Activated gamma-delta T cell treated with Interleukin-2 at 50 U/mL for 16 hours (primary cell): Measurements from ENCODE around the gene CCDC120.

ENCODE experiments used
- DNase-seq: peaks from one replicate; pipeline ENCODE4 v3.0.0-alpha.2; 2020

CCDC120 gene

GRCh38 chrX:49102190-49102589 is 43.4 kb downstream of the CCDC120 start:
- no peak for DNase-seq

- no peak for DNase-seq
Observed at GRCh38 chrX:49103637-49104036, 44.8 kb downstream of the CCDC120 start.

- no peak for DNase-seq
Observed at GRCh38 chrX:49106296-49106695, 47.5 kb downstream of the CCDC120 start.

GRCh38 chrX:49106930-49107329 is 48.1 kb downstream of the CCDC120 start:
- no peak for DNase-seq

GRCh38 chrX:49108641-49109040 is 49.8 kb downstream of the CCDC120 start:
- no peak for DNase-seq

- DNase-seq = no peak
Observed at GRCh38 chrX:49110417-49110816, 51.6 kb downstream of the CCDC120 start.

GRCh38 chrX:49111791-49112190 is 53.0 kb downstream of the CCDC120 start:
- no peak for DNase-seq

GRCh38 chrX:49116076-49116475 is 57.3 kb downstream of the CCDC120 start:
- no peak for DNase-seq

- no peak for DNase-seq
Observed at GRCh38 chrX:49116716-49117115, 57.9 kb downstream of the CCDC120 start.

- DNase-seq = no peak
Observed at GRCh38 chrX:49117581-49117980, 58.8 kb downstream of the CCDC120 start.
